ENCODE results near the gene ECHS1. TPM values are rescaled to one million over a fixed set of nuclear protein-coding genes. Genes with fewer than 3 reads are reported as not detected.

Gene ECHS1
- total and polyA plus RNA-seq, 2 of the 8 experiments (the other 6 are each of a cell fraction or from before 2014, with no cell fraction given) = 41.7 to 101 TPM

GRCh38 chr10:133312769-133313145, 60.4 kb downstream of the ECHS1 start (continued):
- TF ChIP-seq CHD7 (IDR thresholded peaks at IDR 0.05; ENCODE audit: insufficient replicate concordance, low read length) (no peak), RNF2 (IDR thresholded peaks at IDR 0.05; ENCODE audit: borderline replicate concordance, low read depth, low read length, missing control alignments, poor library complexity, severe bottlenecking) (no peak), TEAD4 (IDR thresholded peaks at IDR 0.05; ENCODE audit: low read depth, low read length) (no peak)
